Stimulated activated CD8-positive, alpha-beta memory T cell treated with anti-CD3 and anti-CD28 coated beads, Interleukin-15, amount 100 ng/mL, for 4 hours (primary cell): ENCODE data around the gene CTNNBL1.

Experiments used
- DNase-seq, 2 donors: peaks; one replicate each; pipeline ENCODE4 v3.0.0-alpha.2; 2020; ENCODE audit warnings: low read depth in 2 of 2

The CTNNBL1 gene

DNA sequence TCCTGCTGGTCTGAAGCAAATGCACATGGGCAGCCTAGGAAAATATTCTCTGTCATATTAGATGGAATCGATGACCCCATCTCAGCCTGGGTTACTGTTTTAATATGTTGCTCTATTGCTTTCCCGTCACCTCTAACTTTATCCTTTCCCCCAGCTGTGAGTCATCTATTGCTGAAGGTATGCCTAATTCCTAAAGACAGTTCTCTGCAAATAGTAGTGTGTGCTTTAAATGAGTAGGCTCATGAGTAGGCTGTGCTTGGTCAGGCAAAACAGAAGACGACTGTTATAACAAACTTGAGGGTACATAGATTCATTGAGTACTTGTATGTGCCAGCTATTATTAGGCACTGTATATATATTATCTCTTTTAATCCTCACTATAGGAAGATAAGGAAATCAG, 47.2 kb downstream of the CTNNBL1 start:
- DNase-seq: no peak

DNA sequence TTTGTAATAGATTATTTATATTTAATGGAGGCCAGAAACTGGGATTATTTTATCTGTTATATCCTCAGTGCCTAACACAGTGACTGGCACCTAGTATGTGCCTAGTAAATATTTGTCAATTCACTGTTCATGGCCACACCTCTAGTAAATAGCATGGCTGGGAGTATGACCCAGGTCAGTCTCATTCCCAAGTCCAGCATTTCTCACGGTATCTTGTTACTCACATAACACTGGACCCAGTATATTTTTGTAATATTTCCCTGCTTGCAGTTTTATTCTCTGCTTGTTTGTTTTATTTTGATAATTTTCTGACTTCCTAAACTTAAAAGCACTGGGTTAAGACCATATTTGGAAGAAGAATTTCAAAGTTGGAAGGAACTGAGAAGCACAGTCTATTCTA, 47.7 kb downstream of the CTNNBL1 start:
- no peak for DNase-seq

DNA sequence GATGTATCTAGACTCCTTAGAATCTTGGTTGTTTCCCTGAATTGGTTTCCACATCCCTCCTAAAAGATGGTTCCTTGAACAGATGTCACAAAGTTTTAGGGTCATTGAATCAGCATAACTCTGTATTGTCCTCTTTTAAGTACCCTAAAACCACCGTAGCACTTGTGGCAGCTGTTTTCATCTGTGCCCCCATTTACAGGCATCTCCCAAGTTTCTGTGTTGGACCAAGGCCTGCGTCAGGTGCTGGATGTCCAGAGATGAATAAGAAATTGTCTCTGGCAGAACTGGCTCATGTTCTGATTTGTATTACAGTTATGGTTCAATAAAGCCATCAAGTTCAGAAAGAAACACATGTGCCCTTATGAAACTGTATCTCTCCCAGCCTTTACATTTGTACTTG, 48.3 kb downstream of the CTNNBL1 start:
- DNase-seq: no peak

DNA sequence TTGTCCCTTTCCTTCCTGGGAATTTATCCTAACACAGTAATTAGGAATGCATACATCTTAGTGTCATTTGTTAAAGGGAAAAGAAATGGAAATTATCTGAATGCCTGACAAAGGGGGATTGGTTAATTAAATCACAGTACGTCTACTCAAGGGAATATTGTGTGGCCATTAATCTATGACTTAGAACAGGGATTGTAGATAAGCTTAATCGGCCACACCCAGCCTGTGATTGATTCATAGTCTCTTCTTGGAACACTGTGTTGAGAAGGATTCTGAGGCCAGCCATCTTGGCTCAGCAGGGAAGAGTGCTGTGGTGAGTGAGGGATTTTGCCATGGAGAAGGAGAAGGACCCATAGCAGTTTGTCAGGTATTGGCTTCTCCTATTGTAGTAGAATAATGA, 50.5 kb downstream of the CTNNBL1 start:
- DNase-seq: no peak

DNA sequence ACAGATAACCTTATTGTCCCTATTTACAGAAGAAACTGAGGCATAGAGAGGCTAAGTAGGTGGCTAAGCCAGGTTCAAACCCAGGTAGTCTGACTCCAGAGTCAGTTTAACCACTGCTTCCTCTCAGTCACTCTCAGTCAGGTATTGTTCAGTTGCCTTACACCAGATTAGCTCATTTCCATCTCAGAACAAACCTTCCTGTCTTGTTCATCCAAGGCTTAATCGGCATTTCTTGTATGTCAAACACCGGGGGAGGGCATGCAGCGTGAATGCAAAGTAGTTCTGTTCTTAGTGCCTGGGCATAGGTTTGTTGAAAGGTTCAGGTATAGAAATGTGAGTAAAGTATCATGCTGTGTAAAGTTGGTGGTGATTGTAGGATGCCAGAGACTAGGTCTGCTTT, 51.7 kb downstream of the CTNNBL1 start:
- no peak for DNase-seq

DNA sequence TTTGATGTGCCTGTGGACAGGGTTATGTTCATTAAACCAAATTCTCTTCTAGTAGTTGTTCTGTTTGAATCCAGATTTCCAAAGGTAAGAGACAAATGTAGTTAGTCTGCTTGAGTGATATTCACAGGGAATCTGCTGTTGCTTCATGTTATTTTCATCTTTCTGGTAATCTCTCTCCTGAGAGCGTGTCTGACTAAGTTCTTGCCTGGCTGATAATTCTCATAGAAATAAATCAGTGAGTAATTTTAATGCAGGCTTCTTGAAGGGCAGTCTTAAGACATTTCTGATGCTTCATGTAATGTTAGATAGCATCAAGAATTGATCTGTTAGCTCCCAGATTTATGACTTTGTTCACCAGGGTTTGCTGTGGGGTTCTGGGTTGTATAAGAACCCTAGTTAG, 54.2 kb downstream of the CTNNBL1 start:
- DNase-seq: no peak

DNA sequence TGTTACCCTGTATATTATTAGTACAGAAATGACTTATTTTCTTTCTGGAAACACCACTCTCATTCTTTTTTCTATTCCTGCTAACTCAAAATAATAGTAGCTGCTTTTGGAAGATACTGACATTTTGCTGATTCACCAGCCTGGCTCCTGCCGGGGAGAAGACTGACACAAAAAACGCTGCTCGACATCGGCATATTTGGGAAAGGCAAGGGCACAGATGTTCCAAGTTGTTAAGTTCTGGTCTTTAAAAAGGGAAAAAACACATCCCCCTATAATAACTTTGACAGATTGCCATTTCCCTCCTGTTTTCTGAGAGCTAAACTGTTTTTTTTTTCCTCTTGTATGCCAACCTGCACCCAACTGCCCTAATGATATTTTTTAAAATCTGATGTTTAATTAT, 55.4 kb downstream of the CTNNBL1 start:
- DNase-seq: no peak

DNA sequence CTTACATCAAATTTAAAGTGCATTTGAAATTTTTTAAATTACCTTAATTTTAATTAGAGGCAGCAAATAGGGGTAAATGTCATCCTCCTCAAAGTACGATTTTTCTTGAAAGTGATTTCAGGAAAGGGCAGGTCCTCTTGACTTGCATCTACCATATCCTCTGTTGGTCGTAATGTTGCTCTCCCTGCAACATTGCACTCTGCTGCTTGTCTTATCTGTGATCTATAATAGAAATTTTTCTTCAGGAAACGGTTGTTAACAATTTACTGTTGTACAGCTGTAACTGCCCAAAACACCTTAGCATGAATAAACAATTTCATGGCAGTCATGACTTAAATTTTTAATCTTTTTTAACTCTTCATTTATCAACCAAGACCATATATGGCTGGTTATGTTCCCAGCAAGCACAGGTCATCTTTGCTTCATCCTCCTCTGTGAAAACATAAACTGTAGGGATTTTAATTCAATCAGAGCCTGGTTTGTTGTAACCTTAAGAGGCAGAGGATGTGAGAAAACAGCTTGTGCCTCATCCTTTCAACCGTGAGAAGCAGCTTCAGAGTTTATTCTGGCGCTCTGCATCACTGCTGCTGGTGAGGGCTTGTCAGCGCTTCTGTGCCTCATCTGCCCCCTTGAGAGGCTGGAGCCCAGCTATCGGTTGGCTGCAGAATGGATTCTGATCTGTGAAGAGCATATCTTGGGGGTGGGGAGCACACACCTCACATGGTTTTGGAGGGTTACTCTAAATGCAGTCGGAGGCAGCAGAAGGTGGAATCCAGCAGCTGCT, 56.0 kb downstream of the CTNNBL1 start:
- no peak for DNase-seq

DNA sequence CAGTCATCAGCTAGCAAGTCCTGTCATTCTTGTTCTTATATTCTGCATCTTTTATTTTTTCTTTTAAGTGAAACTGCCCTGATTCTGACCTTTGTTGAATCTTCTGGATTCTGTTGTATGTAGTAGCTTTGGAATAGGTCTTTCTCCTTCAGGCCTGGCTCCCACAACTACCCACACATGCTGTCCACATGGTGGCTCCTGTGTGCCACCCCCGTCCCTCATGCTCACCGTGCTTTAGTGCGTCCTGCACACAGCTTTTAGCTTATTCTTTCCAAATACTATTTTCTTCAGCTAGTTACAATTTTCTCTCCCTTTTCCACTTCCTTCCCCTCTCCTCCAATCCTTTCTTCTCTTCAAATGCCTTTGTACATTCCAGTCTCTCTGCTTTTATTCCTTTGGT, 61.8 kb downstream of the CTNNBL1 start:
- no peak for DNase-seq

DNA sequence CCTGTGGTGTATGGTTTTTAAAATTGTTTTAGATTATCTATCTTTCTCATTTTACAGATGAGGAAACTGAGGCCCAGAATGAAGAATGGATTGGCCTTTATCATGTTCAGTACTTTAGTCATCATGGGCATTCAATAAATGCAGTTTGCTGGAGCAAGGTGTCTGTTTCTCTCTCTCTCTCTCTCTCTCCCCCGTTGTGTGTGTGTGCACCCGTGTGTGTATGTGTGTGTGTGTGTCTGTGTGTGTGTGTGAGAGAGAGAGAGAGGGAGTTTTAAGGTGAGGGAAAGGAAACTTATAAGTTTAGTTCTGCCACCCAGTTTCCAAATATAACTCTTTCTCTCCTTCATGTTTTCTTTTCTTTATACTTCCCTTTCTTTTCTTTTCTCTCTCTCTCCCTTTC, 62.4 kb downstream of the CTNNBL1 start:
- DNase-seq: no peak

DNA sequence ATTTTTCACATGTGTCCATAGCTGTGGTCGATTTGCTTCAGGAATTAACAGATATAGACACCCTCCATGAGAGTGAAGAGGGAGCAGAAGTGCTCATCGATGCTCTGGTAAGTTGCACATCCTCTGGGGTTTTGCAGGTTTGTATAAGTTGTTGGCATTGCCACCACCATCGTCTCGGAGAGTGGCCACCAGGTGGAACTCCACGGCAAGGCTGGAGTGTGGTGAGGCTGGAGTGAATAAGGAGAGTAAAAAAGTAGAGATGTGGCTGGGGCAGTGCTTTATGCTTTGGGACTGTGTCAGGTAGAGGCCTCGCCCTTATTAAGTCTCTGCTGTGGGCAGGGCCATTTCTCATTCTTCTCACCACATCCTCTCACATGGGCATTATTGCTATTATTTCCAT, 63.7 kb downstream of the CTNNBL1 start:
- no peak for DNase-seq

DNA sequence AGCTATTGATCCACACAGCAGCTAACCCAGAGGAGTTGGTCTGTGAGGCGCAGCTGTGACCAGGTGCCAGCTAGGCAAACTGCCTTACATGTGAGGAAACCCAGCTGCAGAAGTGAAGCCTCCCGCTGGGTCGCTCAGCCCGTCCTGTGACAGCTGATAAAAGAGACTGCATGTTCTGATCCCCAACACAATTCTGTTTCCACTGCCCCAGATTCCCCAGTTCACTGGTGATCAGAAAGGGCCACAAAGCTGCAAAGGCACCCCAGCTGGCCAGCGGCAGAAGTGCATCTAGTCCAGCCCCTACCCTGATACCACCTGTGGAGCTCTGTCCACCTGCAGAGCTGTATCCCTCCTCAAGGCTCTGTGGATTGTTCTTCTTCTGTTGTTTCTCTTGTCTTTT, 64.5 kb downstream of the CTNNBL1 start:
- DNase-seq: no peak

DNA sequence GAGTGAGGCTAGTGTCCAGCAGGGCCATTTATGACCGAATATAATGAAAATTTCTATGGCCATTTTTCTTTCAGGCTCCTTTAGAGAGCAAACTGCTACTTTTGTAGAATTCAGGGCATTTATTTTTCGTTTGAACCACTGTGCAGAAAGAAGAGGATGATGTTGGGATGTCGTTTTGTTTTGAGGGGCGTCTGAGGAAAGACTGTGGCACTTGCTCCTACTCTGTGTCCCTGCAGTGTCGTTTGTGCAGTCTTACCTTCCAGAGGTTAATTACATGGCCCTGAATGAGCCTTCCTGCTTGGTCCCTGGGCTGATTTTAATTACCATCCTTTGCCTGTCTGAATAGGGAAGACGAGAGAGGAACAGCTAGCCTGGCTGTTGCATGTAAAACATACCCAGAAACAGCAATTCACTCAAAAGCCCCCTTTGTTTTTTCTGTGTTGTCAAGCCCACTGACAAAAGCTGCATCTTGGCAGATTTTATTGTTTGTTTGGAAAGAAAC, 65.3 kb downstream of the CTNNBL1 start:
- no peak for DNase-seq

DNA sequence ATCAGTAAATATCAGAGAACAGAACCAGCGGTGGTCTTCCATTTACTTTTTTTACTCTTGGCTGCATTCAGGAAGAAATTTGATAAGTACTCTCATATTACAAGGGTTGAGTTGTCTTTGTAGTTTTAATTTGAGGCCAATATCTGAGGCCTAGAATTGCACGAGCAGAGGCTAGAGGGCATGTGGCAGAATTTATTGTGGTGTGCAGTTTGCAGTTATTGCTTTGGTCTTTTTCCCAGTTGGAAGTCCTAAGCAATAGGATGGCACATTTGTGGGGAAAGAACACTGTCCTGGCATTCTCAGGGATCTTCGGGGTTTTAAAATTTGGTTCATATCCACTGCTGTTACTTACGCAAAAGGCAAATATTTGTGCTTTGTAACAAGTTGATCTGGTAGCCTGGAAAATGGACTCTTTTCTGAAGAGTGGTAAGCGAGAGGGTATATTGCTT, 66.0 kb downstream of the CTNNBL1 start:
- DNase-seq: no peak

DNA sequence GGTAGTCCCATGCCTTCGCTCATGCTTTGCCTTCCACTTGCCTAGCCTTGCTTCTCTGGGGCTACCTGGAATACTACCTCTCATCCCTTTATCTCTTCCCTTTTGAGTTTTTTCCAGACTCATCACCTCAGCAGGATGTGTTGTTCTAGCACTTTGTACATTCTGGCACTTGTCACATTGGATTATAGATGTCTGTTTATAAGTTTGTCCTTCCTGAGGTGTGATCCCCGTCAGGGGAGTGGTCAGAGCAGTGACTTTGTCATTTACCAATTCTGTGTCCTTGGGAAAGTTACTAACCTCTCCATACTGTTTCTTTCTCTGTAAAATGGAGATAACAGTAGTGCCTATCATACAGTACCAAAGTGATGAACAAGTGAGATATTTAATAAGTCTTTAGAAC, 66.5 kb downstream of the CTNNBL1 start:
- DNase-seq: no peak

DNA sequence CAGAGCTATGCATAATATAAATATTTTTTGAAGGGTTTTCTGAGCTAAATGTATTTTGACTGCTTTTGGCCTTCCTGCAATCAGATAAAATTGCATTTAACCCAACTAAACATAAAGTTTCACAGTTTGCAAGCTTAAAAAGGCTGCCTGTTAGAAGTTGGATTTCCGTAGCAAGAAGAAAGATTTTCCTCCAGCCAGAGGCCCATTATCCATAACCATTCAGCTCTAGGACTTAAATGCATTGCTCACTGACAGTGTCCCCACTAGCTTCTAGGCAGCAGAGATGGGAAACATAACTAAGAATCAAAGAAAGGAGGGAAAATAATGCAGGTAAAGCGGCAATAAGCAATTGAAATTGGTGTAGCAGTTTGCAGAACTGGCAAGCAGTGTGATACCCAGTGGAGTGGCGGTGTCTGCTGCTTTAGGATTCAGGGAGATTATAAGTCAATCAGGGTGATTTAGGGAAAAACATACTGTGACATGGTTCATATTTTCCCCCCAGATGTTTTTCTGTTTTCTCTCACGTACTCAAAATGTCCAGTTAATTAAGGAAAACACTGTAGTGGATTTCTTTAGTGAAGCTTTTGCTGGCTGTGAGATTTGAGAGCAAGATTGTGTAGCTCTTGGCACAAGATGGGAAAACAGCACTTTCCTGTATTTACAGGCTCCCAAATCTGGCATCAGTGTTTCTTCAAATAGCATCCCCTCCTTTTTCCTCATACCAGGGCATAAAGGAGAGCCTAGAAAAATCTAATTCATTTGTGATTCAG, 69.1 kb downstream of the CTNNBL1 start:
- DNase-seq: no peak

DNA sequence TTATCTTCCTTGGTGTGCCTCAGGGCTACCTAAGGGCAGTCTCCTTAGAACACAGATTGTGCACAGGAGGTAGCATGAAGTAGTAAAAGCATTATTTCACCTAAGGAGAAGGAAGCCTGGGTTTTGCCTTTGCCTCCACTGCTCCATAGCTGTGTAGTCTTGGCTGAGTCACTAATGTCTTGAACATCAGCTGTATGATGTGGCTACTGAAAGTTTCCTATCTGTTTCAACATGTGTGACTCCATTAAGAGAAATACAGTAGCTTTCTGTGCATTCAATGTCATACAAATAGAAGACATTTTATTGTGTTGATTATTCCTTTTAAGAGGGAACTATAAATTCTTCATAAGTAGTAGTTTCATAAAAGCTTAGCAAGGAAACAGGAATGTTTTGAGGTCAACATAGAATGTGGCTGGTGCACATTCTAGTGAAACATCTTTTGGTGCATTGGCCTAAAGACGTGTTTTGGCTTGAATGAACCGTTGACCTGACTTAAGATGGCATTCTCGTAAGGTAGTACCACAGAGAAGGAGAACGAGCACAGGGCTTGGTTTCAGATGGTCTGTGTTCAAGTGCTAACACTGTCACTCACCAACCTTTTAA, 70.6 kb downstream of the CTNNBL1 start:
- DNase-seq: no peak

DNA sequence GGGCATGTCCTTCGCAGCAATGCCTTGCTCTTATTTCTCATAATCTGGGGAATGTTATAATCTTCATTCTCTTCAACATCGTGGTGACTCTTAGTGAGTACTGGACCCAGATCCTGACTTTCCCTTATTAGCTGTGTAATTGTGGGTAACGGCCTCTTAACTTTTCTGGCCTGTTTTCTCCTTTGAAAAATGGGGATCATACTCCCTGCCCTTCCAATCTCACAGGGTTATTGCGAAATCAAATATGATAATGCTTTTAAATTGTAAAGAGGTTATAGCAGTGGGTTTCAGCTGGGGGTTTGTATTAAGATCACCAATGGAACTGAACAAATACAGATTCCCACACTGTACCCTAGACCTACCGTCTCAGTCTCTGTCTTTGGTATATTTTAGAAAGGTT, 77.1 kb downstream of the CTNNBL1 start:
- DNase-seq: no peak

DNA sequence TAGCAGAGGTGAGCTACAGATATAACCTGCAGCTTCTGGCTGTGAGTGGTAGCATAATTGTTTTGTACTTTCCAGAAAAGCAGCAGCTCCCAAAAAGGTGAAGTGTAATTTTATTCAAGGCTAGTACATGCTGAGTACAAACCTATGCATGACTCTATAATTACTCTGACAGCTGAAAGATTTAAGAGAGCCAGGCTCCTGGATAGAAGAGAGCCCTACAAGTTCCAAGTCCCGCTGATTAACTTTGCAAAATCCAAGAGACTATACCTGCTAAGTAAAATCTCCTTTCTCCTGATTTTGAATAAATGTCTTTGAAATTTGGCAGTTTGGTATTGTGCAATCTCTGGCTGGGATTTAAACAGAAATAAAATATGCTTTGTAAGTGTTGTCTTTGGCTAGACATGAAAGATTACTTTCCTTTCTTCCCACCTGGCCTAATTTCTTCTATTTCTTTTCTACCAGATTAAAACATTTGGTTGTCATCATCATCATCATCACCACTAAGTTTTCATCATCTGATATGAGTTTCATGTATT, 79.5 kb downstream of the CTNNBL1 start:
- no peak for DNase-seq

DNA sequence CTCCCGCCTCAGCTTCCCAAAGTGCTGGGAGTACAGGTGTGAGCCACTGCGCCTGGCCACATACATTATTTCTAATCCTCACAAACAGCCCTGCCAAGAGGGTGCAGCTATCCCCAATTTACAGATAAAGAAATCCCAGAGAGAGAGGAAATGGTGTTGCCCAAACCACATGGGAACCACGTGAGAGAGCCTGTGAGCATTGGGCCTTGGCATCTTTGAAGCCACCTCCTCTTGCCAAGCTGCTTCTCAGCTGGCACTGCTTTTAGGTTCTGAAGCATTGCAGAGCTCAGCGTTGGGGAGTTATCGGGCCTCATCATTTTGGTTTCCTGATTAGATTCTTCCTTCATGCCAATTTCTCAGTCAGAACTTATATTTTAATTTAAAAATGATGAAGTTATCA, 80.3 kb downstream of the CTNNBL1 start:
- DNase-seq: no peak

DNA sequence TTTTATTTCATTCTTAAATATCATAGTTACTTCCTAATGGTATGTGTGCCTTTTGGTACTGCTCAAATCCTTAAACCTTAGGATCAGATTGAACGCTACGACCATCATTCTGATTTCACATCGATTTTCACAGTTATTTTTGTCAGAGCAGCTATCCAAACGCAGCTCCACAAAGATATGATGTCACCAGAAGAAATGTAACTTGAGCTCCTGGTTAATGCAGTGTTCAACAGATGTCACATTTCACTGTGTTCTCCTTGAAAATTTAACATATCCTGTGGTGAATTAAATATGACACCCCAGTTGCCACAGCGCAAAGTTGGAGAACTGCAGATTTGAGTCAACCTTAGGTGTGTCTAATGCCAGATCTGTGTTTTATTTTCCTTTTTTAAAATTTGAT, 81.4 kb downstream of the CTNNBL1 start:
- no peak for DNase-seq

DNA sequence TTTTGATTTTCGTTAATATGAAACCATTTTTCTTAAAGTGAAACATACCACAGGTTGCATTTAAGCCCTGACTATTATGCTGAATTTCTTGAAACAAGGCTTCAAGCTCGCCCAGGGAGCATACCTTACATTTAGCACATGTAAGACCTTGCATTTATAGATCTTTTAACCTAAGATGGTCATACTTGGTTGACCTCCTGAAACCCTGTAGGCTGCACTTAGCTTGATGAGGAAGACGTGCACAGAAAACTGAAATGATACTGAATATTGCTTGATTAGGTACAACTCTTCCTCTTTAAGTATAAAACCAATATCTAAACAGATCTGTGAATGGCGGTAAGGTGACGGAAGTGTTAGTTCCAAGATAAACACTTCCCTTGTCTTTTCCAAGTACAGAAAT, 82.2 kb downstream of the CTNNBL1 start:
- DNase-seq: no peak

DNA sequence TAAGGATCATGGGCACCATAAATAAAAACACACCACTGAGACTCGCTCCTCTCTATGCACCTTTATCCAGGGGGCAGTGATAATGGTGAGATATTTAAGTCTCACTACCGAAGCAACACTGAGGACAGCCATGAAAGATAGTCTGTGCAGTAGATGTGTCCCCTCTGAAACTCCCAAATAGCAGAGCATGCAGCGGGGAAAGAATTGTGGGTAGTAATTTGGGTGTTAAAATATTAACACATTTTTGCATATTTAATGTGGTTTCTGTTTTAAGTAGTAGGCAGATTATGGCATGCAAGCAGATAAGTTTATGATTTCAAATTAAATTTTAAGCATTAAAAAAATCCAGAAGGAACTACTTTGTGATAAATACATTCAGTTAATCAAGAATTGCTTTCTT, 82.7 kb downstream of the CTNNBL1 start:
- DNase-seq: no peak
